ES-I3 (cell line): ENCODE data around the gene ALPL.

Source experiments
- H3K36me3 ChIP-seq: 2 replicates; pipeline ENCODE4 v1.6.1; 2013; ENCODE audit warnings: mild to moderate bottlenecking, low read length, control low read depth, moderate library complexity; ENCODE audit not compliant: insufficient read depth
- H3K4me1 ChIP-seq: 2 replicates; pipeline ENCODE4 v1.6.1; 2013; ENCODE audit warnings: mild to moderate bottlenecking, control low read depth, low read length; ENCODE audit not compliant: insufficient read depth
- H3K9ac ChIP-seq: 2 replicates; pipeline ENCODE4 v1.6.1; 2013; ENCODE audit warnings: low read depth, mild to moderate bottlenecking, low read length, moderate library complexity
- H3K9me3 ChIP-seq: 2 replicates; pipeline ENCODE4 v1.6.1; 2013; ENCODE audit warnings: mild to moderate bottlenecking, low read length, moderate library complexity; ENCODE audit not compliant: control insufficient read depth, insufficient read depth

Gene ALPL

DNA sequence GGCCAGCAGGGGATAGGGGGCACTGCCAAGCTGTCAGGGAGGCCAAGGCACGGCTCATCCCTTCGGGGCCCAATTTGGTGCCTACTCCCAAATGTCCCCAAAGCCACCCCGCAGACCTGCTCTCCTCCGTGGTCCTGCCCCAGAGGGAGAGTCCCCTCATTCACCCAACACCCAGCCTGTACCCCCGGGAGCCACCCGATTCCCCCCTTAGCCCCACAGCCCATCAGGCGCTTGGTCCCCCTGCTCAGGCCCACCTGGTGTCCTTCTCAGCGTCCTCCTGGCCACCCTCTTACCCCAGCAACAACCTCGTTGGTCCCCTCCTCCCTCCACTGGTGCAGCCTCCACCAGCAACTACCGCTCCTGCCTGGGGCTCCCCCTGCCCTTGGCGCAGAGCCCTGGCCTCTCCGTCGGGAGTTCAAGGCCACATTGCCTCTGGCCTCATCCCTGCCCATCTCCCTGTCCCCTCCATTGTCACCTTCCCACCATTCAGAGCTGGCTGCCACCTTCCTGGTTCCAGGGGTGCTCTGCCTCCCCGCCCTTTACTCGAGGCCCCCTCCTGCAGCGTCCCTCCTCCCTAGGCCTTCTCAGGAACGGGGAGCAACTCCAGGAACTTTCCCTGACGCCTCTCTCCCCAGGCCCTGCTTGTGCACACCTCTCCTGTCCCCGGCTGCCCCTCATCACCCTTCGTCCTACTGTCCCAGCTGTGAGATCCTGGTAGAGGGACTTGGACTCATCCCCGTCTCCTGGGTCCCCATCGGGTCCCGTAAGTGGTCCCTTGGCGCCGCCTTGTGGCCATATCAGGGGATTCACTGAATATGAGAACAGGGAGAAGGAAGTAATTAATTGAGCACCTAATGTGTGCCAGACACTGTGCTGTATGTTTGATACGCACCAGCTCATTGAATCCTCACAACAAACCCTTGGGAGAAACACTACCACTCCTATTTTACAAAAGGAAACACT lies 86.0 kb downstream of the ALPL start:
- no peaks in the 10 kb centered on the region for H3K9me3 ChIP-seq
- H3K4me1 ChIP-seq, result peaks cover 18% of the 10 kb centered on the region
- no peak overlapping the region for H3K9ac ChIP-seq
- no peaks in the 10 kb centered on the region for H3K36me3 ChIP-seq

DNA sequence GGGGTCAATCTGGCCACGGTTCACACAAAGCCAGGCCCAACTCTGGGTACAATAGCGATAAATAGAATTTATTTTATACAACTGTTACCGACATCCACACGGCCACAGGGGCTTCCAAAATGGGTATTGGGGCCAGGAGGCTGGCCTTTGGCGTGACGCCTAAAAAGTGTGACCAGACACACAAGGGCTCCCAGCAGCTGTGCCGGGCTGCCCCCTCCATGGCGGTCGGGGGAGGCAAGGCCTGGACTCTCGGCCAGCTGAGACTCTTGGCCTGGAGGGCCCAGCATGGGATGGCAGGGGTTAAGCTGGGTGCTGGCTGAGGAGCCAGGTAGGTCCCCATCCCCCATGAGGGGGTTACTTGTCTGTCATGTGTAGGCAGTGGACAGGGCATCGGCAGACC lies 87.0 kb downstream of the ALPL start:
- H3K9me3 ChIP-seq, result no peaks in the 10 kb centered on the region
- no peak overlapping the region for H3K9ac ChIP-seq
- H3K4me1 ChIP-seq, result peaks cover 8% of the 10 kb centered on the region
- H3K36me3 ChIP-seq, result no peaks in the 10 kb centered on the region

DNA sequence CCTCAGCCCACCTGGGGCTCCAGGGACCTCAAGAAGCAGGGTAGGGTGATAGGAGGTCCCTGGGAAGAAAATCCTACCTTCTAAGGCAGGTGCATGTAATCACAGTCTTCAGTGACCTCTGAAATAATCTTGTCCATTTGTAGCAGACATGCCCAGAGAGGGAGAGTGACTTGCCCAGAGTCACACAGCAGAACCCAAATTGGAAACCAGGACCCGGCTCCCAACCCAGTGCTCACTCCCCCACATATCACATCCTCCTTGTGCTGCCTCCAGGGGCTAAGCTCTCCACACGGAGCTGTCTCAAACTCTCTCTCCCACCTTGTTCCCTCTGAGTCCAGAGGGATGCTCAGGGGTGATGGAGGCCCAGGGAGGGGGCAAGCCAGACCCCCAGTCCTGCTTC lies 87.4 kb downstream of the ALPL start:
- Histone ChIP-seq H3K36me3 (no peaks in the 10 kb centered on the region), H3K9me3 (no peaks in the 10 kb centered on the region), H3K9ac (no peak overlapping the region), H3K4me1 (peaks cover 5% of the 10 kb centered on the region)

DNA sequence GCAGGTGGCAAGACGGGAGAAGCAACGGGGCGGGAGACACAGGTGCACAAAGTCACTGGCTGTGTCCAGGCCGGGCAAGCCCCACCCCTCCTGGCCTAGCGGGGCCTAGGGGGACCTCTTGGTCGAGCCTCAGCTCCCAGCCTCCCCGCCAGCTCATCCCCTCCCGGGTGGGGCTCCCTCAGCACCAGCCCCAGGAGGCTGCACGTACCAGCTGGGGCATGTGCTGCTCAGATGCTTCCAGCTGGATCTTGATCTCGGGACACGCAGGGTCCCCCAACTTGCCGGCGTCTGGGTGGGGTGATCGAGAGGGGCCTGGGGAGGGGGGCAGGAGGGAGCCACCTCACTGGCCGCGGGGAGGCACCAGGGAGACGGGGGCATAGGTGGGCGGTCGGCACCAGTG lies 88.5 kb downstream of the ALPL start:
- Histone ChIP-seq H3K36me3 (no peaks in the 10 kb centered on the region), H3K9ac (no peak overlapping the region), H3K4me1 (no peaks in the 10 kb centered on the region), H3K9me3 (no peaks in the 10 kb centered on the region)

DNA sequence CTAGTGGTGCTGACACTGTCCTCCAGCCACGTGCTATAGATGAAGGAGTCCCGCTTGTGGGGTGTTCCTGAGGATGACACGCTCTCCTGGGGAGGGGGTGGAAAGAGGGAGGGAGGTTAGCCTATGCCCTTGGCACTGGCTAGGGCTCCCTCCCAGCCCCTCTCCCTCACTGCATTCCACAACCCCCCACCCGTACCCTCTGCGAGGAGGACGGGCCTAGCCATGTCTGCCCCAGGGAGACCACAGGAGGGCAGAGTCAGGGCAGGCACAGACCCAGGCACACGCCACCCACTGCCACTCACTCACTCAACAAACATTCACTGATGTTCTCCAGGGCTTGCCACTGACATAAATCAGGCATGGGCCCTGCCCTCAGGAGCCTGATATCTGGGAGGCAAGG lies 89.2 kb downstream of the ALPL start:
- H3K9me3 ChIP-seq, result no peaks in the 10 kb centered on the region
- no peak overlapping the region for H3K9ac ChIP-seq
- no peaks in the 10 kb centered on the region for H3K4me1 ChIP-seq
- no peaks in the 10 kb centered on the region for H3K36me3 ChIP-seq

- Histone ChIP-seq H3K9me3 (no peaks in the 10 kb centered on the region), H3K9ac (no peak overlapping the region), H3K4me1 (no peaks in the 10 kb centered on the region), H3K36me3 (no peaks in the 10 kb centered on the region)
These were observed 89.7 kb downstream of the ALPL start for GRCh38 chr1:21598904-21599303.

- no peak overlapping the region for H3K9ac ChIP-seq
- H3K36me3 ChIP-seq, result no peaks in the 10 kb centered on the region
- no peaks in the 10 kb centered on the region for H3K9me3 ChIP-seq
- no peaks in the 10 kb centered on the region for H3K4me1 ChIP-seq
These were observed 90.2 kb downstream of the ALPL start for GRCh38 chr1:21599402-21599801.

GRCh38 chr1:21601278-21602048 lies 92.2 kb downstream of the ALPL start:
- no peaks in the 10 kb centered on the region for H3K36me3 ChIP-seq
- no peak overlapping the region for H3K9ac ChIP-seq
- no peaks in the 10 kb centered on the region for H3K4me1 ChIP-seq
- H3K9me3 ChIP-seq, result no peaks in the 10 kb centered on the region

DNA sequence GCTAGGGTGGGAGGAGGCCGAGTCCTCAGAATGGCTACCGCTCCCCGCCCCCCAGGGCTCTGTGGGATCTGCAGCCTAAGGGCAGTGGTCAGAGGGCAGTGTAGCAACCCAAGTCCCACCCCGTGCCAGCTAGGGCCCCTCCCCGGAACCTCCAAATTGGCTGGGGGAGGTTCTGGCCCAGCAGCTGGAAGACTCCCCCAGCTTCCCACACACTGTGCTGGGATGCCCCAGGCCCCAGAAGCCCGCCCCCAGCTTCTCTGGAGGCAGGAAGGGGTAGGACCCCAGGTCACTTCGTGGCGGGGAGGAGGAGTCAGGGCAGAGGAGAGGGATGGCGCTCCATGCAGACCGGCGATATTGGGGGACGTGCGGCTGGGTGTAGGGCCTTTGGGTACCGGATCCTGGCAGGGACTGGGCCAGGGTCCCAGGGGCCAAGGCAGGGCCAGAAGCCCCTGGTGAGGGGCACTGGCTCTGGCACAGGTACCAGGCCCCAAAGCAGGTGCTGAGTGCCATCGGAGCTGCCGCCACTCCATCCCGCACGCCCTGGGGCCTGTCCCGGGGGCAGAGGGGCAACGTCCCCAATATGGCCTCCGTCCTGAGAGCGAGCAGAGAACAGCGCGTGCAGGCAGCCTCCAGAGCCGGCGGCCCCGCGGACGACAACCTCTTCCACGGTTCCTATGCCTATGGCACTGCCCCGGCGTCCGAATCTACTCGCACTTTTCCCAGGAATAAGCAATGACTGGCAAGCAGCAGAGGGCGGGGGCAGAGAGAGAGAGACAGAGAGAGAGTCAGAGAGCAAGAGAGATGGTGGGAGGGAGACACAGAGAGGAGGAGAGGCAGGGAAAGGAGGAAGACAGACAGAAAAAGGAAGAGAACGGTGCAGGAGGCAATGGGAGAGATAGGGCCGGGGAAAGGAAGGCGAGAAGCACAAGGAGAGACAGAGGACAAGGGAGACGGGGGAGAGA lies 94.2 kb downstream of the ALPL start:
- H3K36me3 ChIP-seq, result no peaks in the 10 kb centered on the region
- no peak overlapping the region for H3K9ac ChIP-seq
- no peaks in the 10 kb centered on the region; the same call in 1 of the 2 replicates for H3K4me1 ChIP-seq
- no peaks in the 10 kb centered on the region for H3K9me3 ChIP-seq

GRCh38 chr1:21604208-21604957 lies 95.2 kb downstream of the ALPL start:
- no peaks in the 10 kb centered on the region for H3K9me3 ChIP-seq
- no peaks in the 10 kb centered on the region; the same call in 1 of the 2 replicates for H3K4me1 ChIP-seq
- H3K9ac ChIP-seq, result no peak overlapping the region
- no peaks in the 10 kb centered on the region for H3K36me3 ChIP-seq

- no peaks in the 10 kb centered on the region; the same call in 1 of the 2 replicates for H3K4me1 ChIP-seq
These were observed 95.9 kb downstream of the ALPL start for GRCh38 chr1:21605012-21605715.

DNA sequence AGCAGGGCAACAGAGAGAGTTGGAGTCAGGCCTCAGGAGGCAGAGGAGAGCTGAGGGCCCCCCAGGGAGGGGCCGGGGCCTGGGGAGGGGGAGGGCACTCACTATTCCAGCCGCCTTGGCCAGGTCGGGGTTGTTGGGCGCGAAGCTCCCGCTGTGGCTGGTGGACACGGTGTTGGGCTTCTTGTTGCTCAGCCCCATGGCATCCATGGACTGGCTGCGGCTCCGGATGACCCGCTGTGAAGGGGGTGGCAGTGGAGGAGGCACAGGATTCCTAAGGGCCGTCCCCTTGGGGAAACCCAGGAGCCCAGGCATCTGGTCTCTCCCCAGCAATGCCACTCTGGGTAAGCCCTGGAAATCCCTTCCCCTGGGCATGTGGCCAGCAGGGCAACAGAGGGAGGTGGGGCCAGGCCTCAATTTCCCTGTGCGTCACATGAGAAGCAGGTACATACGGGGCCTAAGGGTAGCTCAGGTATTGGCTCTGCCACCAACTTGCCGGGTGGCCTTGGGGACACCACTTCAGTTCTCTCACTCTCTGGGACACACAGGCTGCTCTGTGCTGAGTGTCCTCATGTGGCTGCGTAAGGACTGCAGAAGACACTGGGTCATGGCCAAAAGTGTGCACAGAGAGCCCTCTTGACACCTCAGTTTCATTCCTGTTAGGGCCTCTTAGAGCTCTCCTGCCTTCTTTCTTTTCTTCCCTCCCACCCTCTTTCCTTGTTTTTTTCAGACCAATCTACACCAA lies 96.9 kb downstream of the ALPL start:
- Histone ChIP-seq H3K4me1 (no peaks in the 10 kb centered on the region; the same call in 1 of the 2 replicates), H3K9ac (no peak overlapping the region), H3K36me3 (no peaks in the 10 kb centered on the region), H3K9me3 (no peaks in the 10 kb centered on the region)

More at GRCh38 chr1:21605012-21605715, 95.9 kb downstream of the ALPL start:
- no peaks in the 10 kb centered on the region for H3K9me3 ChIP-seq
- H3K36me3 ChIP-seq, result no peaks in the 10 kb centered on the region
- H3K9ac ChIP-seq, result no peak overlapping the region
